Neural cell (in vitro differentiated cells): ENCODE results near the gene NRG2. TPM values are rescaled to one million over a fixed set of nuclear protein-coding genes. Genes with fewer than 3 reads are reported as not detected.

Experiments
- H2AFZ ChIP-seq: fragments of 200-600, 300-800 bp; sonication (generic), shearing (Covaris generic); 2 replicates; pipeline ENCODE4 v1.6.0; 2014; ENCODE audit warnings: low read depth, mild to moderate bottlenecking, antibody characterized with exemption, low read length, moderate library complexity
- H3F3A ChIP-seq: fragments of 200-600 bp; shearing (Covaris generic); 2 replicates; pipeline ENCODE4 v1.6.1; 2016; ENCODE audit warnings: mild to moderate bottlenecking, moderate library complexity, mixed read lengths, antibody characterized with exemption, low read length; ENCODE audit not compliant: insufficient read depth, poor library complexity, severe bottlenecking
- H3K27ac ChIP-seq: fragments of 200-600, 300-800 bp; sonication (generic), shearing (Covaris generic); 2 replicates; pipeline ENCODE4 v1.5.1; 2014; ENCODE audit warnings: mild to moderate bottlenecking, low read length, moderate library complexity
- H3K27me3 ChIP-seq: fragments of 300-800, 200-600 bp; sonication (generic), shearing (Covaris generic); 2 replicates; pipeline ENCODE4 v1.6.0; 2014; ENCODE audit warnings: mild to moderate bottlenecking, low read depth, low read length, moderate library complexity; ENCODE audit not compliant: insufficient read depth
- H3K36me3 ChIP-seq: fragments of 300-800, 200-600 bp; sonication (generic), shearing (Covaris generic); 2 replicates; pipeline ENCODE4 v1.5.1; 2014; ENCODE audit warnings: mild to moderate bottlenecking, antibody characterized with exemption, low read length, moderate library complexity; ENCODE audit not compliant: insufficient read depth
- H3K4me2 ChIP-seq: fragments of 300-800, 200-600 bp; sonication (generic), shearing (Covaris generic); 2 replicates; pipeline ENCODE4 v1.6.0; 2014; ENCODE audit warnings: mild to moderate bottlenecking, low read length
- H3K4me3 ChIP-seq: fragments of 300-800, 200-600 bp; sonication (generic), shearing (Covaris generic); 2 replicates; pipeline ENCODE4 v1.5.1; 2014; ENCODE audit warnings: mild to moderate bottlenecking, low read length, moderate library complexity
- H3K79me2 ChIP-seq: fragments of 200-600 bp; shearing (Covaris generic); replicated peaks from 2 replicates; pipeline ENCODE4 v1.6.0; 2014; ENCODE audit warnings: mild to moderate bottlenecking, low read length, moderate library complexity; ENCODE audit not compliant: insufficient read depth
- H3K9ac ChIP-seq: fragments of 300-800, 200-600 bp; sonication (generic), shearing (Covaris generic); 2 replicates; pipeline ENCODE4 v1.6.1; 2016; ENCODE audit warnings: mild to moderate bottlenecking, low read length, mixed read lengths
- H3K9me2 ChIP-seq: fragments of 200-600 bp; shearing (Covaris generic); 2 replicates; pipeline ENCODE4 v1.6.1; 2016; ENCODE audit warnings: mild to moderate bottlenecking, low read length, mixed read lengths; ENCODE audit not compliant: insufficient read depth
- H3K9me3 ChIP-seq: fragments of 200-600, 300-800 bp; sonication (generic), shearing (Covaris generic); 2 replicates; pipeline ENCODE4 v1.6.1; 2016; ENCODE audit warnings: mild to moderate bottlenecking, mixed run types, low read length, moderate library complexity, mixed read lengths
- H4K20me1 ChIP-seq: fragments of 200-600 bp; shearing (Covaris generic); 2 replicates; pipeline ENCODE4 v1.6.1; 2016; ENCODE audit warnings: mild to moderate bottlenecking, mixed run types; ENCODE audit not compliant: insufficient read depth
- EP300 ChIP-seq: fragments of 450-650 bp; conservative IDR thresholded peaks from 2 replicates; pipeline ENCODE4 v1.6.1; 2014; ENCODE audit warnings: antibody characterized with exemption, mild to moderate bottlenecking, moderate library complexity; ENCODE audit not compliant: poor library complexity, severe bottlenecking
- EZH2 ChIP-seq: fragments of 200-600, 300-800 bp; shearing (Covaris generic), sonication (generic); IDR thresholded peaks from 2 replicates; pipeline ENCODE4 v1.6.1; 2014; ENCODE audit warnings: antibody characterized with exemption, low read length, borderline replicate concordance, mild to moderate bottlenecking; ENCODE audit not compliant: insufficient read depth, poor library complexity, severe bottlenecking
- MXI1 ChIP-seq: fragments of 450-650 bp; conservative IDR thresholded peaks from 2 replicates; pipeline ENCODE4 v1.6.1; 2014; ENCODE audit warnings: antibody characterized with exemption, mild to moderate bottlenecking; ENCODE audit not compliant: poor library complexity, severe bottlenecking
- POLR2AphosphoS5 ChIP-seq: IDR thresholded peaks from 2 replicates; pipeline ENCODE4 v1.6.1; 2012
- RAD21 ChIP-seq: fragments of 450-650 bp; conservative IDR thresholded peaks from 2 replicates; pipeline ENCODE4 v1.6.1; 2014; ENCODE audit warnings: antibody characterized with exemption, mild to moderate bottlenecking, moderate library complexity
- SMC3 ChIP-seq: fragments of 450-650 bp; conservative IDR thresholded peaks from 2 replicates; pipeline ENCODE4 v1.6.1; 2014; ENCODE audit warnings: antibody characterized with exemption, mild to moderate bottlenecking, moderate library complexity; ENCODE audit not compliant: poor library complexity
- TAF1 ChIP-seq: IDR thresholded peaks from 2 replicates; pipeline ENCODE4 v1.6.1; 2012; ENCODE audit warnings: low read depth
- polyA plus RNA-seq: library from polyadenylated mRNA; depleted of rRNA; stranded (reverse); fragments of >200 nt; gene quantifications from 2 replicates; pipeline ENCODE4 v1.2.3, GENCODE V29; 2014
- TF ChIP-seq, protein P1 (sequence below): IDR thresholded peaks from 2 replicates; pipeline ENCODE4 v1.6.1; 2012; ENCODE audit warnings: borderline replicate concordance
- TF ChIP-seq, protein P2 (sequence below): fragments of 450-650 bp; IDR thresholded peaks from 2 replicates; pipeline ENCODE4 v1.5.1; 2014; ENCODE audit warnings: antibody characterized with exemption, mild to moderate bottlenecking, moderate library complexity; ENCODE audit not compliant: poor library complexity, severe bottlenecking

The NRG2 gene
- polyA plus RNA-seq, 1 donor from 2014 or later: 5.4 TPM

DNA sequence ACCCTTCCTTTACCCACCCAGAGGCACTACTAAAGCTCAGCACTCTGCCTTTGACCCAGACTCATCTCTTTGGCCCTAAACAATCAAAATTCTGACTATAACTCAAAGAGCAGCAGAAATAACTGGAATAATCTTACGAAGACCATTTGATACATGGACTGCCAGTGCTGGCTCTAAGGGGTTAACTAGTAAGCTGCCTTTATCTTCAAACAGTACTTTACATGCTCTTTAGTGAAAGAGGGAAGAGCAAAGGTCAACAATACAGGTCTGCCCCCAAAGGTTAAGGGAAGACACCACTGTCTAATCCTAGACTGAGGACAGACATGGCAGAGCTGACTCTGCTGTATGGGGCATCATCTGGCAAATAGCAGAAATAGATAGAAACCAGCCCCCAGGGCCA, 45.8 kb downstream of the NRG2 start:
- Histone ChIP-seq H3K79me2 (no peaks in the 10 kb centered on the region), H4K20me1 (no peaks in the 10 kb centered on the region), H3K4me2 (no peak overlapping the region), H3F3A (no peaks in the 10 kb centered on the region), H3K4me3 (no peak overlapping the region), H3K9me3 (no peaks in the 10 kb centered on the region), H2AFZ (no peak overlapping the region), H3K27me3 (no peaks in the 10 kb centered on the region), H3K9me2 (no peaks in the 10 kb centered on the region), H3K36me3 (no peaks in the 10 kb centered on the region), H3K27ac (no peak overlapping the region), H3K9ac (no peak overlapping the region)
- TF ChIP-seq TAF1 (no peak), MXI1 (no peak), SMC3 (no peak), EP300 (no peak), EZH2 (no peak), POLR2AphosphoS5 (no peak)
- TF ChIP-seq, protein P1, sequence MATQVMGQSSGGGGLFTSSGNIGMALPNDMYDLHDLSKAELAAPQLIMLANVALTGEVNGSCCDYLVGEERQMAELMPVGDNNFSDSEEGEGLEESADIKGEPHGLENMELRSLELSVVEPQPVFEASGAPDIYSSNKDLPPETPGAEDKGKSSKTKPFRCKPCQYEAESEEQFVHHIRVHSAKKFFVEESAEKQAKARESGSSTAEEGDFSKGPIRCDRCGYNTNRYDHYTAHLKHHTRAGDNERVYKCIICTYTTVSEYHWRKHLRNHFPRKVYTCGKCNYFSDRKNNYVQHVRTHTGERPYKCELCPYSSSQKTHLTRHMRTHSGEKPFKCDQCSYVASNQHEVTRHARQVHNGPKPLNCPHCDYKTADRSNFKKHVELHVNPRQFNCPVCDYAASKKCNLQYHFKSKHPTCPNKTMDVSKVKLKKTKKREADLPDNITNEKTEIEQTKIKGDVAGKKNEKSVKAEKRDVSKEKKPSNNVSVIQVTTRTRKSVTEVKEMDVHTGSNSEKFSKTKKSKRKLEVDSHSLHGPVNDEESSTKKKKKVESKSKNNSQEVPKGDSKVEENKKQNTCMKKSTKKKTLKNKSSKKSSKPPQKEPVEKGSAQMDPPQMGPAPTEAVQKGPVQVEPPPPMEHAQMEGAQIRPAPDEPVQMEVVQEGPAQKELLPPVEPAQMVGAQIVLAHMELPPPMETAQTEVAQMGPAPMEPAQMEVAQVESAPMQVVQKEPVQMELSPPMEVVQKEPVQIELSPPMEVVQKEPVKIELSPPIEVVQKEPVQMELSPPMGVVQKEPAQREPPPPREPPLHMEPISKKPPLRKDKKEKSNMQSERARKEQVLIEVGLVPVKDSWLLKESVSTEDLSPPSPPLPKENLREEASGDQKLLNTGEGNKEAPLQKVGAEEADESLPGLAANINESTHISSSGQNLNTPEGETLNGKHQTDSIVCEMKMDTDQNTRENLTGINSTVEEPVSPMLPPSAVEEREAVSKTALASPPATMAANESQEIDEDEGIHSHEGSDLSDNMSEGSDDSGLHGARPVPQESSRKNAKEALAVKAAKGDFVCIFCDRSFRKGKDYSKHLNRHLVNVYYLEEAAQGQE: no peak
- TF ChIP-seq, protein P2, sequence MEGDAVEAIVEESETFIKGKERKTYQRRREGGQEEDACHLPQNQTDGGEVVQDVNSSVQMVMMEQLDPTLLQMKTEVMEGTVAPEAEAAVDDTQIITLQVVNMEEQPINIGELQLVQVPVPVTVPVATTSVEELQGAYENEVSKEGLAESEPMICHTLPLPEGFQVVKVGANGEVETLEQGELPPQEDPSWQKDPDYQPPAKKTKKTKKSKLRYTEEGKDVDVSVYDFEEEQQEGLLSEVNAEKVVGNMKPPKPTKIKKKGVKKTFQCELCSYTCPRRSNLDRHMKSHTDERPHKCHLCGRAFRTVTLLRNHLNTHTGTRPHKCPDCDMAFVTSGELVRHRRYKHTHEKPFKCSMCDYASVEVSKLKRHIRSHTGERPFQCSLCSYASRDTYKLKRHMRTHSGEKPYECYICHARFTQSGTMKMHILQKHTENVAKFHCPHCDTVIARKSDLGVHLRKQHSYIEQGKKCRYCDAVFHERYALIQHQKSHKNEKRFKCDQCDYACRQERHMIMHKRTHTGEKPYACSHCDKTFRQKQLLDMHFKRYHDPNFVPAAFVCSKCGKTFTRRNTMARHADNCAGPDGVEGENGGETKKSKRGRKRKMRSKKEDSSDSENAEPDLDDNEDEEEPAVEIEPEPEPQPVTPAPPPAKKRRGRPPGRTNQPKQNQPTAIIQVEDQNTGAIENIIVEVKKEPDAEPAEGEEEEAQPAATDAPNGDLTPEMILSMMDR: no peak

DNA sequence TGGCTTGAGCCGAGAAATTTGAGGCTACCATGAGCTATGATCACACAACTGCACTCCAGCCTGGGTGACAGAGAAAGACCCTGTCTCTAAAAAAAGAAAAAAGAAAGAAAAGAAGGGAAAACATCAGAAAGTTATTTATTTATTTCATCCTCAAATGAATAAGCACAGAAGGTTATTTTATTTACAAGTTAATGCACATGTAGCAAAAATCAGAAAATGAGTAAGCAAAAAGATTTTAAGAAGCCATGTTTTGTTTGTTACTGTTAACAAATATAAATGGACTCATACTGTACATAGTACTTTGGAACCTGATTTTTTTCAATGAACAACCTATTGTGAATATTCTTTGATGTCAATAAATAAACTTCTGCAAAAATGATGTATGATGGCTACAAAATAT, 47.2 kb downstream of the NRG2 start:
- Histone ChIP-seq H3K9me2 (no peaks in the 10 kb centered on the region), H3K27ac (no peak overlapping the region), H4K20me1 (no peaks in the 10 kb centered on the region), H3K36me3 (no peaks in the 10 kb centered on the region), H3K4me3 (no peak overlapping the region), H2AFZ (no peak overlapping the region), H3F3A (no peaks in the 10 kb centered on the region), H3K79me2 (no peaks in the 10 kb centered on the region), H3K27me3 (no peaks in the 10 kb centered on the region), H3K9me3 (no peaks in the 10 kb centered on the region), H3K9ac (no peak overlapping the region), H3K4me2 (no peak overlapping the region)
- no peak for TF ChIP-seq POLR2AphosphoS5
- TF ChIP-seq, protein P1: no peak
- TF ChIP-seq, protein P2: no peak
- no peak for TF ChIP-seq EP300
- TF ChIP-seq EZH2: no peak
- no peak for TF ChIP-seq RAD21
- no peak for TF ChIP-seq SMC3
- no peak for TF ChIP-seq MXI1
- TF ChIP-seq TAF1: no peak
